PC-3 (cell line): ENCODE results near the gene PCK2. TPM values are rescaled to one million over a fixed set of nuclear protein-coding genes. Genes with fewer than 3 reads are reported as not detected.

ENCODE experiments used
- ATAC-seq: fragments of 200-7000 bp; cut with Tn5 transposase; 2 replicates; pipeline ENCODE4 v1.9.1; 2020; ENCODE audit warnings: mild to moderate bottlenecking, moderate library complexity
- BruUV-seq: library from RNA; stranded (reverse); fragments of 400-500 nt; replicated peaks from 2 replicates; lab custom pipeline; 2021; lab: Mats Ljungman, UMichigan
- CTCF ChIA-PET: fragments of 300-600 bp; sonication (Branson Sonifier 250); formaldehyde crosslinking; loops from one replicate; lab custom pipeline; 2022; ENCODE audit warnings: antibody characterized with exemption; lab: Charles Lee
- POLR2A ChIA-PET: fragments of 300-600 bp; sonication (Branson Sonifier 250); formaldehyde crosslinking; loops from one replicate; lab custom pipeline; 2022; ENCODE audit warnings: antibody characterized with exemption; ENCODE audit not compliant: unreplicated experiment; lab: Charles Lee
- DNase-seq: peaks from one replicate; pipeline ENCODE4 v3.0.0-alpha.2; 2015
- H2AFZ ChIP-seq: fragments of 300-600 bp; sonication (generic); 2 replicates; pipeline ENCODE4 v1.6.0; 2016; ENCODE audit warnings: antibody characterized with exemption, low read length
- H3F3A ChIP-seq: fragments of 300-600 bp; sonication (generic); one replicate; pipeline ENCODE4 v1.6.0; 2017; ENCODE audit warnings: antibody characterized with exemption, low read length, control low read depth, mild to moderate bottlenecking; ENCODE audit not compliant: unreplicated experiment
- H3K27ac ChIP-seq: fragments of 300-600 bp; sonication (generic); 2 replicates; pipeline ENCODE4 v1.5.1; 2016; ENCODE audit warnings: mild to moderate bottlenecking, low read length
- H3K27me3 ChIP-seq: fragments of 300-600 bp; sonication (generic); 2 replicates; pipeline ENCODE4 v1.6.1; 2016; ENCODE audit warnings: low read length, mixed read lengths
- H3K36me3 ChIP-seq: fragments of 300-600 bp; sonication (generic); 2 replicates; pipeline ENCODE4 v1.6.1; 2016; ENCODE audit warnings: low read depth, mixed run types, low read length, mixed read lengths
- H3K4me1 ChIP-seq: fragments of 300-600 bp; sonication (generic); 2 replicates; pipeline ENCODE4 v1.5.1; 2016; ENCODE audit warnings: low read length; ENCODE audit not compliant: insufficient read depth
- H3K4me2 ChIP-seq: fragments of 300-600 bp; sonication (generic); 2 replicates; pipeline ENCODE4 v1.6.0; 2016; ENCODE audit warnings: low read length
- H3K4me3 ChIP-seq: fragments of 300-600 bp; sonication (generic); 2 replicates; pipeline ENCODE4 v1.5.1; 2016; ENCODE audit warnings: mild to moderate bottlenecking, low read length, mixed read lengths
- H3K79me2 ChIP-seq: fragments of 300-600 bp; sonication (generic); 2 replicates; pipeline ENCODE4 v1.6.1; 2017; ENCODE audit warnings: low read length, mixed read lengths
- H3K9ac ChIP-seq: fragments of 300-600 bp; sonication (generic); 2 replicates; pipeline ENCODE4 v1.6.0; 2016; ENCODE audit warnings: mild to moderate bottlenecking, low read length
- H3K9me2 ChIP-seq: fragments of 300-600 bp; sonication (generic); replicated peaks from 2 replicates; pipeline ENCODE4 v1.6.1; 2016; ENCODE audit warnings: mixed run types, low read length, mixed read lengths
- H3K9me3 ChIP-seq: fragments of 300-600 bp; sonication (generic); 2 replicates; pipeline ENCODE4 v1.6.1; 2016; ENCODE audit warnings: low read length, mixed read lengths
- H4K20me1 ChIP-seq: fragments of 300-600 bp; sonication (generic); 2 replicates; pipeline ENCODE4 v1.6.1; 2016; ENCODE audit warnings: low read length, mixed read lengths
- EZH2 ChIP-seq: fragments of 300-600 bp; sonication (generic); IDR thresholded peaks from one replicate; pipeline ENCODE4 v1.6.1; 2017; ENCODE audit warnings: antibody characterized with exemption, mild to moderate bottlenecking, low read length; ENCODE audit not compliant: unreplicated experiment
- EZH2phosphoT487 ChIP-seq: fragments of 300-600 bp; sonication (generic); IDR thresholded peaks from 2 replicates; pipeline ENCODE4 v1.6.1; 2018; ENCODE audit warnings: mild to moderate bottlenecking, antibody characterized with exemption, low read length, borderline replicate concordance
- intact Hi-C: fragments of 100-400 bp; cut with micrococcal nuclease; formaldehyde crosslinking; loops from 2 replicates; pipeline ENCODE4 v1.9.0; 2023
- total RNA-seq: library from RNA; depleted of rRNA; stranded (reverse); fragments of >200 nt; gene quantifications from 2 replicates; pipeline ENCODE4 v1.2.3, GENCODE V29; 2014
- TF ChIP-seq, protein P1 (sequence below): fragments of 300-600 bp; sonication (generic); conservative IDR thresholded peaks from 2 replicates; pipeline ENCODE4 v1.5.1; 2017; ENCODE audit warnings: antibody characterized with exemption, low read depth, mild to moderate bottlenecking, low read length

Gene PCK2
- total RNA-seq, 1 experiment from 2014 or later = 11.6 TPM

- CTCF ChIA-PET = interaction anchor here (1.0 kb wide), 1 partner anchor 30 kb away, joined by 3 read pairs; no protein-coding TSS in a partner anchor
Measured at GRCh38 chr14:24088095-24088494, 6.0 kb upstream of the PCK2 start.

GRCh38 chr14:24089890-24090289, 4.2 kb upstream of the PCK2 start:
- no peak for DNase-seq
- TF ChIP-seq, protein P1, sequence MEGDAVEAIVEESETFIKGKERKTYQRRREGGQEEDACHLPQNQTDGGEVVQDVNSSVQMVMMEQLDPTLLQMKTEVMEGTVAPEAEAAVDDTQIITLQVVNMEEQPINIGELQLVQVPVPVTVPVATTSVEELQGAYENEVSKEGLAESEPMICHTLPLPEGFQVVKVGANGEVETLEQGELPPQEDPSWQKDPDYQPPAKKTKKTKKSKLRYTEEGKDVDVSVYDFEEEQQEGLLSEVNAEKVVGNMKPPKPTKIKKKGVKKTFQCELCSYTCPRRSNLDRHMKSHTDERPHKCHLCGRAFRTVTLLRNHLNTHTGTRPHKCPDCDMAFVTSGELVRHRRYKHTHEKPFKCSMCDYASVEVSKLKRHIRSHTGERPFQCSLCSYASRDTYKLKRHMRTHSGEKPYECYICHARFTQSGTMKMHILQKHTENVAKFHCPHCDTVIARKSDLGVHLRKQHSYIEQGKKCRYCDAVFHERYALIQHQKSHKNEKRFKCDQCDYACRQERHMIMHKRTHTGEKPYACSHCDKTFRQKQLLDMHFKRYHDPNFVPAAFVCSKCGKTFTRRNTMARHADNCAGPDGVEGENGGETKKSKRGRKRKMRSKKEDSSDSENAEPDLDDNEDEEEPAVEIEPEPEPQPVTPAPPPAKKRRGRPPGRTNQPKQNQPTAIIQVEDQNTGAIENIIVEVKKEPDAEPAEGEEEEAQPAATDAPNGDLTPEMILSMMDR = no peak
- Histone ChIP-seq H3K4me1 (peaks cover 3% of the 10 kb centered on the region), H3K9me3 (no peaks in the 10 kb centered on the region), H3K4me3 (no peak overlapping the region), H3K9me2 (no peaks in the 10 kb centered on the region), H3K4me2 (no peak overlapping the region), H3K27ac (no peak overlapping the region), H3K9ac (no peak overlapping the region), H3K36me3 (no peaks in the 10 kb centered on the region), H3F3A (no peaks in the 10 kb centered on the region), H3K27me3 (no peaks in the 10 kb centered on the region), H2AFZ (no peak overlapping the region), H4K20me1 (no peaks in the 10 kb centered on the region), H3K79me2 (peaks cover 1% of the 10 kb centered on the region; the same call in 1 of the 2 replicates)
- POLR2A ChIA-PET = no interaction called here
- ATAC-seq = no peak
- CTCF ChIA-PET = interaction anchor here (1.4 to 1.7 kb wide), 2 partner anchors 19 to 32 kb away, joined by 18 to 22 read pairs; no protein-coding TSS in a partner anchor
- BruUV-seq = no TSS peak
- intact Hi-C loops = loop anchor here (1.0 to 2.0 kb wide), 2 partner anchors 32 to 75 kb away; no protein-coding TSS in a partner anchor

More at GRCh38 chr14:24088095-24088494, 6.0 kb upstream of the PCK2 start:
- DNase-seq (no peak), ATAC-seq (no peak)
- Histone ChIP-seq H3K4me1 (no peaks in the 10 kb centered on the region), H4K20me1 (no peaks in the 10 kb centered on the region), H3K27ac (no peak overlapping the region), H2AFZ (no peak overlapping the region), H3K9me3 (no peaks in the 10 kb centered on the region), H3K27me3 (no peaks in the 10 kb centered on the region), H3K4me3 (no peak overlapping the region), H3K36me3 (no peaks in the 10 kb centered on the region), H3K4me2 (no peak overlapping the region), H3K9ac (no peak overlapping the region), H3K79me2 (no peaks in the 10 kb centered on the region), H3F3A (no peaks in the 10 kb centered on the region), H3K9me2 (no peaks in the 10 kb centered on the region)
- no peak for TF ChIP-seq EZH2
- TF ChIP-seq, protein P1 = no peak
- POLR2A ChIA-PET = no interaction called here
- intact Hi-C loops = no loop called here
- BruUV-seq = no TSS peak

- H3K4me2 ChIP-seq = no peak overlapping the region
- no peak overlapping the region for H3K4me3 ChIP-seq
- H4K20me1 ChIP-seq = no peaks in the 10 kb centered on the region
- peaks cover 9% of the 10 kb centered on the region for H3K4me1 ChIP-seq
- no peaks in the 10 kb centered on the region for H3K9me3 ChIP-seq
- H3K27ac ChIP-seq = no peak overlapping the region
- no peak for ATAC-seq
- TF ChIP-seq, protein P1 = no peak
- no peak for TF ChIP-seq EZH2
- no peak for TF ChIP-seq EZH2phosphoT487
- no peaks in the 10 kb centered on the region for H3K36me3 ChIP-seq
- no peaks in the 10 kb centered on the region for H3F3A ChIP-seq
- peaks cover 8% of the 10 kb centered on the region; the same call in 1 of the 2 replicates for H3K79me2 ChIP-seq
- ChIA-PET POLR2A (no interaction called here), CTCF (interaction anchor here (0.8 to 1.0 kb wide), 2 partner anchors 17 to 34 kb away, joined by 4 to 5 read pairs; no protein-coding TSS in a partner anchor)
- no peak overlapping the region for H3K9ac ChIP-seq
- H3K9me2 ChIP-seq = no peaks in the 10 kb centered on the region
- intact Hi-C loops = no loop called here
- no peak for DNase-seq
- no peaks in the 10 kb centered on the region for H3K27me3 ChIP-seq
- no peak overlapping the region for H2AFZ ChIP-seq
- BruUV-seq = no TSS peak
Measured at GRCh38 chr14:24092110-24092504, 2.0 kb upstream of the PCK2 start.
